Measurements from ENCODE around the gene BMPR1A.
"Not testable (repeated sequence)": the region's sequence is repeated elsewhere in the genome, so short reads cannot be mapped to it uniquely, and the experiment has no call there.

The BMPR1A gene

DNA sequence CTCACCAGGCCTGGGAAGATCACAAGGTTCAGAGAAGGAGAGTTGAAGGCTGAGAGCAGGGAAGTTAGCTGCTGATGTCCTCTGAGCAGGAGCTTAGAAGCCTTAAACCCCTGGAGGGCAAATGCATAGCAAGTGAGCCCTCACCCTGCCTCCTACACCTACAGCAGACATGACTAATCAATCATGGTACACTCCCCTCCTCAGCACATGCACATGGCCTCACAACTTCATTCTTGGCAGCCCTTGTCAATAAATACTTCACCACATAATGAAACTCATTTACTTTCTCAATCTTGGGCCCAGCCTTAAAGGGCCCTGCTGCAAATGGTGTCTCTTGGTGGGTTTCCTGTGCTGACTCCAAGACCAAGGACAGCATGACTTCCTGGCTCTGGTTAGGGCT, 188.1 kb downstream of the BMPR1A start:
- peak; percentile 37 for DNase-seq

DNA sequence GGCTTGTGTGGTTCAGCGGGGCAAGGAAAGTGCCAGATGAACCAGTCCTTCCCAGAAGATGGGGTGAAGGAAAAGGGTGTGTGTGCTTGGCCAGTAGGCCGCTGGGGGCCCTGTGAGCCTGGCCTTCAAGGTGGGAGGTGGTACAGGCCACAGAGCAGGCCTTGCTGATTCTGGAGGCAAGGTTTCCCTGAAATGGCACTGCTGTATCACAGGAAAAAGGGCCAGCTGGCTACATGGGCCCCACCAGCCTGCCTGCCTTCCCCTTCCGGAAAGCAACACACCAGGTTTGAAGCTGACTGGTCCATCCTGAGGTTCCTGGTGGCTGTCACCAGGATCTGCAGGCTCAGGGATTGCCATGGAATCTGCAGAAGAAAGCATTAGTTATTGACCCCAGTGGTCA, 188.5 kb downstream of the BMPR1A start:
- peak; percentile 46 for DNase-seq

DNA sequence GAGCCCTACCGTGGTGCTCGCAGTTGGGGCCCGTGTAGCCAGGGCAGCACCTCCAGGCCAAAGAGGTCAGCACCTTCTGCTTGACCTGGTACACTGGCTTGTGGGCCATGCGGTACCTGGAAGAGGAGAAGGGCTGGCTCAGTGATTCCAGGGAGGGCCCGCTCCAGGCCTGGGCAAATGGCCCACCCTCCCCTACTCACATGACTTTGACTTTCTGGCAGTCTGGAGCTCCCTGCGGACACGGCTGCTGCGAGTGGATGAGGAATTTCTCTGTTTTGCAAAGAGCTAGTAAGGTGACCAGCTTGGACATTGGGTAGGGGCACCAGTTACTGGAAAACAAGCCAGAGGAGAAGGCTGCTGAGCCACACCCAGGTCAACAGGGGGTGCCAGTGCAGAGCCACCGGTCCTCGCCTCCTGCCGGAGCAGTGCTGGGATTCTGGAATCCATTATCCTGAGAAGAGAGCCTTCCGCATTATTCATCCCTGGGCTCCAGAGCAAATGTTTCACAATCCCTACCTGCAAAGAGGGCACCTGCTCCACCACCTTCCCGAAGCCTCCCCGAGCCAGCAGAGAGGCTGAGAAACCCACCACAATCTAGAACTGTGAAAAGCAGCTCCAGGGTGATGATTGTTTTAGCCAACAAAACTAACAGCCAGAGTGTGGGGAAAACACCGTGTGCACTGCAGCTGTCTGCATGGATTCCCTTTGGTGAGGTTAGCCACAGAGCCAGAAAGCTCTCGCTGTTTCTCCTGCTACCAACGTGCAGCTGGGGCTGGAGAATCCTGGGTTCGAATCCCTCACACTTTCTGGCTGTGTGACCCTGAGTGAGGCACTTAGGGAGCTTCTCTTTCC, 189.2 kb downstream of the BMPR1A start:
- DNase-seq = peak; percentile 34

DNA sequence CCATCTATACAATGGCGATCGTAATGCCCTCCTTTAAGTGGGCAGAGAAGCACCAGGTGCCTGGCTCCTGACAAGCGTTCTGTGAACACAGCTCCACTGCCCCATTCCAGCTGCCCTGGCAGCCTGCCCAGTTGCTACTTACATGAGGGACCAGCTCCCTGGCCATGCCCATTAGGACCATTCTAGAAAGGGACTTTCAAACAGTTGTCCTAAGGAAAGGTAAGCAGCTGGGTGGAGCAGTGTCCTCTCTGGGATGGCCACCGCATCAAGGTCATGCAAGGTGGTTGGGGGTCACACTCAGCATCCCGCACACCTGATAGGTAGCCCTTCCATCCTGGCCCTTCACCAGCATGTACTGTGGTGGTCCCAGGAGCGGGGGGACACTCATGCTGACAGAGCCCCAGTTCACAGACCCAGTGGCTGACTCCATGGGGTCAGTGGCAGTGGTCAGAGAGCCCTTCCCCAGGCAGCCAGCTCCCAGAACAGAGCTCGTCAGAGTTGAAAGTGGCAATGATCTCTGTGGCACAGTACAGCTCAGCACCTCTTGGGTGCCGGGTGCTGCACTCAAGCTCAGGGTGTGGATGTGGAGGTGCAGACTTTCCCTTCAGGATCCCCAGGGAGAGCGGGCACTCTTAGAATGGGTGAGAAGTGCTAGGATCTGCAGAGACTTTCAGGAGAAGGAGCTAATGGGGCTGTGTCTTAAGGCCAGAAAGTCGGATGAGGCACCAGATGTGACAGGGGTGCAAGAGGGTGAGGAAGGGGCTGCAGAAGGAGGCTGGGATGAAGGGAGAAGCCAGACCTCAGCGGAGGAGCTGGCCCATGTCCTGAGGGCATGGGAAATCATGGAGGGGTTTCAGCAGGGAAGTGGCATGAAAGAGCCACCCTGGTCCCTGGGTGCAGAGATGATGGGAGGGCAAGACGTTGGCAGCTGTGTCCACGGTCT, 190.1 kb downstream of the BMPR1A start:
- peak; percentile 45 for DNase-seq

DNA sequence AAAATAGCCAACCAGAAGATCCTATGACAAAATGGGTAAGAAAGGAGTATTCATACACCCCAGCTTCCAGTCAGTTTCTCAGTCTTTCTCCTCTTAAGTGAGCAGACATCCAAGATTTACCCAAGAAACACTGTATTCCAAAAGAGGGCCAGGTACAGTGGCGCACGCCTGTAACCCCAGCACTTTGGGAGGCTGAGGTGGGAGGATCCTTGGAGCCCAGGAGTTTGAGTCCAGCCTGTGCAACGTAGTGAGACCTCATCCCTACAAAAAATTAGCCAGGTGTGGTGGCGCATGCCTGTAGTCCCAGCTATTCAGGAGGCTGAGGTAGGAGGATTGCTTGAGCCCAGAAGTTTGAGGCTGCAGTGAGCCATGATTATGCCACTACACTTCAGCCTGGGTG, 191.4 kb downstream of the BMPR1A start:
- not testable (repeated sequence) for DNase-seq

DNA sequence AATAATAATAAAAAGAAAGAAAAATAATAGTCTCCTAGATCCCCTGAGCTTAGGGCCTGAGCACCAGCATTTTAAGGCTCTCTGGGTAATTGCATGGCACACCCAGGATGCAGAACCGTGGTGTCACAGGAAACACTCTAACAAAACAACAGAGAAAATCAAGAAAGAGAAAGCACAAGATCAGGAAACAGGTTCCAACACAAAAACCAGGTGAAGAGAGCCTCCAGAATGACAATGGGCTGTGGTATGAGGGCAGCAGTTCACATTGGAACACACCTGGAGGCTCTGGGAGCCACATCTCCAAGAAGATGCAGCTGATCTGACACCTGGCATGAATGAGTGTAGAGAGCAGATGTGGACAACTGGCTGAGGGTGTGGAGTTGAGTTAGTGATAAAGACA, 193.9 kb downstream of the BMPR1A start:
- DNase-seq = no peak

DNA sequence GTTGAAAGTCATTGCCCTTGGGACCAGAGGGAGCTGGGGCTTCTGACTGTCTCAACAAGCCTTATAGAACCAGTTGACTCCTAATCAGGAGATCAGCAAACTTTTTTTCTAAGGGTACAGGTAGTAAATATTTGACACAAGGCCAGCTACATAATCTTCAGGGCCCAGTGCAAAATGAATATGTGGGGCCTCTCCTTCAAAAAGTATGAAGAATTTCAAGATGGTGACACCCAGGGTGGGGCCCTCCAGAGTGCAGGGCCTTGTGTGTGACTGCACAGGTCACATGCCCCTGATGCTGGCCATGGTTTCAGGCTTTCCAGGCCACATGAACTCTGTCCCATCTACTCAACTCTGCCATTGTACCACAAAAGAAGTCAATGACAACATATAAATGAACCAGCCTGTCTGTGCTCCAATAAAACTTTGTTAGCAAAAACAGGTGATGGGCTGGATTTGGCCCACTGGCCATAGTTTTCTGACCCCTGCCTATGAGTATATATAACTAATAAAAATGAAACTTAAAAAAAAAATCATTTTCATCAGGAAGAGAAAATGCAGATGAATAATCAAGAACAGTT, 194.9 kb downstream of the BMPR1A start:
- DNase-seq = no peak

DNA sequence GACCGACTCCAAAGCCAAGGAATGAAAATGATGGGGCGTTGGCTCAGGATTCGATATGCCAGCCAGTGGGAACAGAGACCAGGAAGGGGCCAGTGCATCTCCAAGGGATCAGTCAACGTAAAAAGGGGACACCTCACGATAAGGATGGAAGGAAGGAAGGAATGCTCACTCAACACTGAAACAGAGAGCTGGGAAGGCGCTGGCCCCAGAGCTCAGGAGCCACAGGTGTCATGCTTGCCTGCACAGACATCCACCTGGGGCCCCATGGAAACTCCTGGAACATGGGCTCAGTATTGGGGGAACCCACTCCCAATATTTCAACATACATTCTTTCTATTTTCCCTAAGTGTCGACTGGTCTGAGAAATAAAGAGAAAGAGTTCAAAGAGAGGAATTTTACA, 195.7 kb downstream of the BMPR1A start:
- DNase-seq = no peak

DNA sequence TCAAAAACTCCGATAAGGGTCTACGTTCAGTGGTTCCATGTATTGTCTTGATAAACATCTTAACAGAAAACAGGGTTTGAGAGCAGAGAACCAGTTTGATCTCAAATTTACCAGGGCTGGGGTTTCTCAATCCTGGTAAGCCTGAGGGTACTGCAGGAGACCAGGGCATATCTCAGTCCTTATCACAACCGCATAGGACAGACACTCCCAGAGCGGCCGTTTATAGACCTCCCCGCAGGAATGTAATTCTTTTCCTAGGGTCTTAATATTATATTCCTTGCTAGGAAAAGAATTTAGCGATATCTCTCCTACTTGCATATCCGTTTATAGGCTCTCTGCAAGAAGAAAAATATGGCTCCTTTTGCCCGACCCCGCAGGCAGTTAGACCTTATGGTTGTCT, 196.3 kb downstream of the BMPR1A start:
- not testable (repeated sequence) for DNase-seq

DNA sequence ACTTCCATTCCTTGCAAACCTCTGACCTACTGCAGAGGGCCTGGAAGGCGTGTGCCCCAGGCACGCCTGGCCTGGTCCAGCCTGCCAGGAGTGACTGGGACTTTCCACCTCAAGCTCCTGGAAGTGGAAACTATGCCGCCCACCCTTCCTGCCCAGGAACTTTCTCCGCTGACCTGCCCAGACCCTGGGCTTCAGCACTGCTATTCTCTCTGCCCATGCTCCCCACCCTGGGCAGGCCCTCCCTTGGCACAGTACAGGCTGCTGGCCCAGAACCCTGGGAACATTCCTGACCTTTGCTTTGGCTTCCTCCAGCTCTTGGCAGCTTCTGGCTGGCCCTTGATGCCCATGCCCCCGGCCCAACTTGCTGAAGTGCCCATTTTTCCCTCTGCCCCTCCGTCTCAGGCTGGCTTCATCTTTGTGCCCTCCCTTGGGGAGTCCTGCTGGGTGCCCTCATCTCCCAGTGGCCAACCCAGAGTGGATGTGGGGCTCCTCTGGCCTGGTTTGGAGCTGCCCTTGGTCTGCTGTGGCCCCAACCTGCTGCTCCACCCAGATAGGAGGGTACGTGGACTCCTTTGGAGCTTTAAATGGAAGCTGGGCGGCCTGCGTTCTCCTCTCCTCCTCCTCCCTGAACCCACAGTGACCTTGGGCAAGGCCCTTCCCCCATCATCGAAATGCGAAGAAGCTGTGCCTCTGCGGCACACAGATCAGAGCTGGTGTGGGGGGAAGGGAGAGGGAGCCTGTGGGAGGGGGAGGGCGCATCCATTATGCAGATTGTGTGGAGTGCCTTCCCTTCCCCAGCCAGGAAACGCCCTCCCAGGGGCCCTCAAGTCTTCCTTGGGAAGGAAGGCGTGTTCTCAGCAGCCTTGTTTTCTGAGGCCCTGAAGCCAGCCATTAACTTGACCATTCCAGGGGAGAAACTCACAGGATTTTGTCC, 197.6 kb downstream of the BMPR1A start:
- DNase-seq = no peak

DNA sequence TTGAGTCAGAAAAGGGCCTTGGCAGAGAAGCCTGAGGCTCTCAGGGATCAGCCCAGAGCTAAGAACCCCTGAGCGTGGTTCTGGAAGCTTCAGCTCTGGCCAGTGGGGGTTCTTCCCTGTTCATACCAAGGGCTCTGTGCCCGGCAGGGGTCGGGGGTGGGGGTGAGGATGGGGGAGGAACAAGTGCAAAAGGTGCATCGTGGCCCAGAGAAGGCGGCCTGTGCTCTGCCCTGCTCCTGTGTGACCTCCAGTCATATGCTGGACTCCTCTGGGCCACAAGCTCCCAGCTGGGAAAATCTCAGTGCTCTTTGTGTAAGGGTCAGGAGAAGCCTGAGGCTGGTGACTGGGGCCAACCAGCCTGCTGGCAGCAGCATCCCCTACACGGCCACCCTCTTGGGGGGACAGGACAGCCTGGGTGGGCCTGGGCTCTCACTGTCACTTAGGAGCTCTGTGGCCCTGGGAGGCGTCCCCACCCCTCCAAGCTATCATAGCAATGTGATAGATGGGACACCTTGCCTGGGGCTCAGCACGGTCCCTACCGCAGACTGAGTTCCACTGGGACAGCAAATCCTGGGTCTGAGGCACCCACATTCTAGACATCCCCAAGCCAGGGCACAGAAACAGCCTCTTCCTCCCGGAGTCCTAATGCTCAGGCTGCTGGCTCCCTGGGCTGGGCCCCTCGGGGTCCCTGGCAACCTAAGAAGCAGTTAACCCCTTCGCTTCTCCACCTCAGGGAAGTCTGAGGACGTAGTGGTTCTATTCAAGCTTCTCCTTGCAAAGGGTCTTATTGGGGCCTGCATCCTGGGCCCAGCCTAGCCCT, 198.5 kb downstream of the BMPR1A start:
- no peak for DNase-seq

DNA sequence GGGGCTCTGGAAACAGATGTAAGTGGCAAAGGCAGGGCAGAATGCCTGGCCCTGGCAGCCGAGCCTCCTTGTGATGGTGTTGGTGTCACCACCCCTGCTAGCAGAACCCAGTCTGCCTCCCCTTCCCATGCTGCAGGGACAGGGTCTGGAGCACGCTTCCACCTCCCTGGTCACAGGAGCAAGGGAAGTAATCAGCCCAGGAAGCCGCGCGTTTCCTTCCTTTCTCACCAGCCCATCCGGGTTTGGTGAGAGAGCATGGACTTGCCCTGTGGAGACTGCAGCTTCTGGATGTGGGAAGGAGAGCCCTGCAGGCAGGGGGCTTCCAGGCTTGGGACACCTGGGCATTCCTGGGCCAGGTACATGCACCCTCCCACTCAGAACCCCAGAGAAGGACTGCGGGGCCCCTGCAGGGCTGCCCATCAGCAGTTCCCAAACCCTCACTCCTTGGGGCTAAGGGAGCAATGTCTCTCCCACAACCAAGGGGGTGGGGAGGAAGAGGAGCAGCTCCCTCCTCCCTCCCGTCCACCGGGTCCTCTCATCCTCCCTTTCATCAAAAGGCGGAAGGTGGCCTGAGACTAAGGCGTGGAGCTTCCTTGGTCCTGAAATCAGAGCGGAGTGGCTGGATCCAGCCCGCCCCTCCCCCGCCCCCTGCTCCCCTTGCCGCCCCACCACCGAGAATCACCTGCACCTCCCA, 199.2 kb downstream of the BMPR1A start:
- no peak for DNase-seq

DNA sequence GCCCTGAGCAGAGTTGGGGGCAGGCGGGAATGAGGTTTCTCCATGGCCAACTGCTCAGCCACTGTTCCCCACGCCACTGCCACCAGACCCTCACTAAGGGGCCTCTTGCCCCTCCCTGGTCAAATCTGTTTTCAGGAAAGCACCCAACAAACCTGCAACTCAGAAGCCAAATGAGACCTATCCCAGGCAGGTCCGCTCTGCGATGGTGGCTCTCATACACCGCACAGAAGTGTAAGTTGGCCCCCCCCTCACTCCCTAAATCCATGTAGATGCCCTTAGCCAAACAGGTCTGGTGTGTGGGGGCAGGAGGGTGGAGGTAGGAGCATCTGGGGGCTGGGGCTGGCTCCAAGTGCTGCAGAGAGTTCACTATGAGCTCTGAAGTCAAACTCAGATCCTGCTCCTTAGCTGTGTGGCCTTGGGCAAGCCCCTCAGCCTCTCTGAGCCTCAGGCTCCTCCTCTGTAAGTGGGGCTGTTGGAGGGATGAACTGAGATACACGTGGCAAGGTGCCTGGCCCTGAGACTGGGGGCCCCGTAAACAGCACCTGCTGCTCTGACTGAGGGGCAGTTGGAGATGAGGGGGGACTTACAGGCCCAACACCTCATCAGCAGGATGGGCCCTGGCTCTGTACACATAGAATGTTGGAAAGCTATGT, 199.9 kb downstream of the BMPR1A start:
- DNase-seq = no peak

DNA sequence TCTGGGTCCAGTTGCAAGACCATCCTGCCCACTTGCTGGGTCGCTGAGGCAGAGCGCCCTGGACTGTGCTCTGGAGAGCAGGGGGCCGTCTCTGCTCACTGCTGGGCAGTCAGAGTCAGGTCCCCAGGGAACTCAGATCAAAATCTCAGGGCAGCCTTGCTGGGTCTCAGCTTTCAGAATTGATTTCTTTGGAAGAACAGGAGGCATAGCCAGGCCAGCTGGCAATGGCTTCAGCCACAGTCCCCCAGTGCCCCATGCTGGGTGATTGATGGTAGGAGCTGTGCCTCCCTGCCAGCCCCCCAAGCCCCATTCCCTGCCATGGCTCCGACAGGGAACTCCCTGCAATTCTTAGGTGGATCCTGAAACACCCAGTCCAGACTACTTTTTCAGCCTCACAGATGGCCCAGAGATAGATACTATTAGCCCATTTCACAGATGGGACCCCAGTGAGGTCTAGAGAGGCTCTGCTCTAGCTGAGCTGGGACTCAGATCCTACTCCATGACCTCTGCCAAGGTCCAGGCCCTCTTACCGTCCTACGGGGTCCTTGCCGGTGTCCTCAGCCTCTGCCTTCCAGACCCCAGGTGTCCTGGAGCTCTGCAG, 200.5 kb downstream of the BMPR1A start:
- DNase-seq = no peak

DNA sequence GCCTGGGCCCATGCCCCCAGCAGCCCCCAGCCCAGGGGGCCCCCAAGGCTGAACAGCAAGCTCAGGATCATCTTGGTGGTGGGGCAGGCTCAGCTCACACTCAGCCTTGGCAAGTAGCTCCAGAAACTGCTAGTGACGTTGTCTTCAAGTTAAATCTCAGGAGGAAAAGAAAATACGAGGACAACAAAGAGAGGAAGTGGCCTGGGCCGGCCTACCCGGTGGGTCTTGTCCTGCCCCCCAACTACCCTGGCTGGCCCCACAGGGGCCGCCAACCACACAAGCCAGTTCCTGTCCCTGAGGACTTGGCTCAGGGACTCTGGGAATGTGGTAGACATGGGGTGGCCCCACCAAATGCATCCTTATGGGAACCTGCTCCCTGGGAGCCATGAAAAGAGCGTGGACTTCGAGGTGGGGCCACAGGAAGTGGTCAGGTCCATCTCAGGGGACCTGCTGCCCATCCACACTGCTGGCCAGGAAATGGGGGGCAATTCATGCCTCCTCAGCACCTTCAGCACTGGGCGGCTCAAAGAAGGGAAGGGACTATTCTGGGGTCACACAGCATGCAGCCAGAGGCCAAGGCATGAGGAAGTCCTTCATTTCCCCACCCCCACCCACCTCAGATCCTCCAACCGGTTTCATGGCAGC, 201.2 kb downstream of the BMPR1A start, which contains the start of gene MMRN2:
Gene MMRN2, minus strand, starts transcription at position 145 of the 645 bp plus-strand sequence. Its CDS starts 74 bp downstream, at position 71.
- no peak for DNase-seq

DNA sequence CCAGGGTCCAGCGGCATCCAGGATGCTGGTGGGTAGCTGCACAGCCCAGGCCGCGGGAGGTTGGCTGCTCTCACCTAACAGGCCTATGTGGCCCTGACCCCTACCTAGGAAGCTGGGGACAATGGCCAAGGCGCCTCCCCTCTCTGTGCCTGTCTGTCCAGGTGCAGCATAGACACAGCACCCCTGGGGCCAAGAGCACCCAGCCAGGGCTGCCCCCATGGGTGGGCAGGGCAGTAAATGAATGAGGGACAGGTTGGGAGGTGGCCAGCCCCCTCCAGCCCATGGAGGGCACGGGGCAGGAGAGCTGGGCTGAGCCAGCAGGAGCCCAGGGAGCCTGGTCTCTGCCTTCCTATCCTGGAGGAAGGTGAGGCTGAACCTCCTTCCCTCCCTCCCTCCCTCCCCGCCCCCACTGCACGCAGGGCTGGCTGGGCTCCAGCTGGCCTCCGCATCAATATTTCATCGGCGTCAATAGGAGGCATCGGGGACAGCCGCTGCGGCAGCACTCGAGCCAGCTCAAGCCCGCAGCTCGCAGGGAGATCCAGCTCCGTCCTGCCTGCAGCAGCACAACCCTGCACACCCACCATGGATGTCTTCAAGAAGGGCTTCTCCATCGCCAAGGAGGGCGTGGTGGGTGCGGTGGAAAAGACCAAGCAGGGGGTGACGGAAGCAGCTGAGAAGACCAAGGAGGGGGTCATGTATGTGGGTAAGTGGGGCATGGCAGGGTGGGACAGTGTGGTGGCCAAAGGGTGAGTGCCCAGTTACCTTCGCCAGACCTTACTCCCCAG, 201.9 kb downstream of the BMPR1A start, which contains the start of gene SNCG:
Gene SNCG, plus strand, starts transcription at position 484 of the 785 bp plus-strand sequence. Its CDS starts 99 bp downstream, at position 583.
- no peak for DNase-seq

DNA sequence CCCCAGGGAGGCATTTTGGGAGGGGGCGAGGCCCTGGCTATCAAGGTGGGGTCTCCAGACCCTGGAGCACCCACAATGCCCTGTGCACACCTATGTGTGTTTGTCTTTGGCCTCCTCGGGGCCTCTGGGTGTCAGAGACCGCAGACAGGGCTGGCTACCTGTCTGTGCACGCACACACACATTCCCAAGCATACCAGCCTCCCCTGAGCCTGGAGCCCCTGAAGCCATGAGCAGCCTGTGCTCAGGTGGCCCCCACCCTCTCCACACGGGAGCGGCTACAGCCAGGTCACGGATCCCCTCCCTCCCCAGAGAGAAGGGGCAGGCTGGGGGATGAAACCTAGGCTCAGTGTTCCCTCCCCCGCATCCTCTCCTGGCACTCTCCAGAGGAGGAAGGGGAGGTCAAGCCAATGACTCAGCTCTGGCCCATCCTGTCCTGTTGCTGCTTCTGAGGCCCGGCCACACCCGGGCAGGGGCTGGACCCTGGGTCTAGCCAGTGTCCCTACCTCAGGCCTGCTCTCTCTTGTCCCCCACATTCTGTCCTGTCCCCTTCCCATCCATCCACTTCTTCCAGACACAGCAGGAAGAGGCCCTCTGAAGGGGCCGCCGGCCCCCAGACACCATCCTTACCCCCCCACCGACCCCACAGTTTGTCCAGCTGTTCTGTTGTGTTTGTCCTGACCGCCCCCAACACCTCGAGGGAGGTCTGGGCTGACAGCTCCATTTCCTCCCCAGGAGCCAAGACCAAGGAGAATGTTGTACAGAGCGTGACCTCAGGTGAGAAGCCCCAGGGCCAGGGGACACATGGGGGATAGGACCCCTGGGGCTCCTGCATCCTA, 202.7 kb downstream of the BMPR1A start:
- no peak for DNase-seq
